Measurements from ENCODE around the gene TBC1D13.

The TBC1D13 gene

DNA sequence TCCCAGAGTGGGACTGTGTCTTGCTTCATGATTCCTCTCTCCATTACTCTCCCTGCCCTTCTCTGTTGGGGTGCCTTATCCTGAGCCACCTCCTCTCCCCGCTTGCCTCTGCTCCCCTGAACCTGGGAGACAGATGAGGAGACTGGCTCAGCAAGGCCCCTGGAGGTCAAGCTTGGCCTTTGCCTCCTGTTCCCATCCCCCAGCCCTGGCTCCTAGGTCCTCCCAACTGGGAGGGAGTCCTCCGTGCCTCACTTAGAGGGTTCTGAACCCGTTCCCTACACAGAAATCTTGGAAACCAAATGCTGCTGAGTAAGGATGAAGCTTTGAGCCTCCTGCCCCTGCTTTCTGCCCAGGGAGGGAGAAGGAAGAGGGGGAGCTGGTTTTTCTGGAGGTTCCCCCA, 21.5 kb downstream of the TBC1D13 start:
- Histone ChIP-seq H3K36me3 (ENCODE audit: control insufficient read depth, insufficient read depth, low read length) (peaks cover 37% of the 10 kb centered on the region), H3K27me3 (ENCODE audit: control insufficient read depth, insufficient read depth, low read length) (no peaks in the 10 kb centered on the region), H3K4me3 (ENCODE audit: low read depth, low read length) (no peak overlapping the region), H3K27ac (ENCODE audit: low read depth, low read length) (no peak overlapping the region), H3K9me3 (ENCODE audit: control insufficient read depth, insufficient read depth, low read length) (no peaks in the 10 kb centered on the region), H3K9ac (ENCODE audit: low read depth, low read length) (no peak overlapping the region), H3K4me1 (ENCODE audit: control insufficient read depth, insufficient read depth, low read length) (no peaks in the 10 kb centered on the region)

- Histone ChIP-seq H3K27me3 (ENCODE audit: control insufficient read depth, insufficient read depth, low read length) (no peaks in the 10 kb centered on the region), H3K4me1 (ENCODE audit: control insufficient read depth, insufficient read depth, low read length) (no peaks in the 10 kb centered on the region), H3K9me3 (ENCODE audit: control insufficient read depth, insufficient read depth, low read length) (no peaks in the 10 kb centered on the region), H3K27ac (ENCODE audit: low read depth, low read length) (no peak overlapping the region), H3K9ac (ENCODE audit: low read depth, low read length) (no peak overlapping the region), H3K4me3 (ENCODE audit: low read depth, low read length) (no peak overlapping the region), H3K36me3 (ENCODE audit: control insufficient read depth, insufficient read depth, low read length) (peaks cover 31% of the 10 kb centered on the region)
Measured at GRCh38 chr9:128809036-128809599, 22.1 kb downstream of the TBC1D13 start.

DNA sequence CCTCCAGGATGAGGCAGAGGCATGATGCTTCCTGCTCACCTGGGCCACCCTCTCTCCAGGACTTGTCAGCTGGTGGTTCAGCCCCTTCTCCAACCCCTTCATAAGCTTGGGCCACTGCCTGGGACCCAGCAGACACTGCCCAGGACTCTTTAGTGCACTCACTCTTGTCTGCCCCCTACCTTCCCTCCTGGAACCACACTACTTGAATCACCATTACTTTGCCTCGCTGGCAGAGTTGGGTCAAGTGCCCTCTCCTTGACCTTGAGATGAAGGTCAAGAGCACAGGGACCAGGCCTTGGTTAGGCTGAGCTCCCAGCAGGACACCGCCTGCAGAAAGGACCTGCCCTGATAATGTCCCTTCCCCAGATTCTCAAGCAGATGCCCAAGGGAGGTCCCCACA, 22.8 kb downstream of the TBC1D13 start:
- no peaks in the 10 kb centered on the region for H3K9me3 ChIP-seq (ENCODE audit: control insufficient read depth, insufficient read depth, low read length)
- H3K4me1 ChIP-seq (ENCODE audit: control insufficient read depth, insufficient read depth, low read length), result no peaks in the 10 kb centered on the region
- H3K4me3 ChIP-seq (ENCODE audit: low read depth, low read length), result no peak overlapping the region
- no peaks in the 10 kb centered on the region for H3K27me3 ChIP-seq (ENCODE audit: control insufficient read depth, insufficient read depth, low read length)
- H3K27ac ChIP-seq (ENCODE audit: low read depth, low read length), result no peak overlapping the region
- H3K9ac ChIP-seq (ENCODE audit: low read depth, low read length), result no peak overlapping the region
- peaks cover 30% of the 10 kb centered on the region for H3K36me3 ChIP-seq (ENCODE audit: control insufficient read depth, insufficient read depth, low read length)

GRCh38 chr9:128810873-128811272, 23.8 kb downstream of the TBC1D13 start:
- Histone ChIP-seq H3K27ac (ENCODE audit: low read depth, low read length) (no peak overlapping the region), H3K27me3 (ENCODE audit: control insufficient read depth, insufficient read depth, low read length) (no peaks in the 10 kb centered on the region), H3K4me1 (ENCODE audit: control insufficient read depth, insufficient read depth, low read length) (no peaks in the 10 kb centered on the region), H3K9me3 (ENCODE audit: control insufficient read depth, insufficient read depth, low read length) (no peaks in the 10 kb centered on the region), H3K36me3 (ENCODE audit: control insufficient read depth, insufficient read depth, low read length) (peaks cover 21% of the 10 kb centered on the region), H3K4me3 (ENCODE audit: low read depth, low read length) (no peak overlapping the region), H3K9ac (ENCODE audit: low read depth, low read length) (no peak overlapping the region)

DNA sequence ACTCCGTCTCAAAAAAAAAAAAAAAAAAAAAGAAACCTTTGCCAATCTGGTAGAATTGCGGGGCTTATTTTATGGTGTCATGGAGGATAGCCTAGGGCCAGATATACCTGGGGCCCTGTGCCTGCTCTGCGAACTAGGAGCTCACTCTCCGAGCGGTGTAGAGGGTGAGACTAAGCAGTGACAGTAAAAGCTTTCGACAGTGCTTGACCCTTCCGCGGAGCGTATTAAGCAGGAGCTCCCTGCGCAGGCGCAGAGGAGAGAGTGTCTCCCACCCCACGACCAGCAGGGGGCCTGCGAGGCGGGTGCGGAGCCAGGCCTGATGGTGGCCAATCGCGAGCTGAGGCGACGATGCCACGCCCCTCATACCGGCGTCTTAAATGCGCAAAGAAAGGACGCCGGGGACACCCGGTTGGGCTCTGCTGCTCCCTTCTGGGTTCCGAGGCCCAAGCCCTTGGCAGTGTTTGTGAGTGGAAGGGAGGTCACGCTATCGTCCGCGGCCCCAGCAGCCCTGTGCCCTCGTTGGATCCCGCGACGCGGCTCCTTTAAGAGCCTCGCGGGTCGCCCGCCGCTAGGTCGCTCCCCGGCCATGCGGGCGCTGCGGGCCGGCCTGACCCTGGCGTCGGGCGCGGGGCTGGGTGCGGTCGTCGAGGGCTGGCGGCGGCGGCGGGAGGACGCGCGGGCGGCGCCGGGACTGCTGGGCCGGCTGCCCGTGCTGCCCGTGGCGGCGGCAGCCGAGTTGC, 31.2 kb downstream of the TBC1D13 start, which contains the start of gene ENDOG:
ENDOG (plus strand) TSS at position 402 of the 740 bp plus-strand sequence; CDS start at position 587, 185 bp downstream.
- Histone ChIP-seq H3K9me3 (ENCODE audit: control insufficient read depth, insufficient read depth, low read length) (no peaks in the 10 kb centered on the region), H3K27ac (ENCODE audit: low read depth, low read length) (peak within 1 kb of the TSS; percentile 77), H3K27me3 (ENCODE audit: control insufficient read depth, insufficient read depth, low read length) (no peaks in the 10 kb centered on the region), H3K9ac (ENCODE audit: low read depth, low read length) (peak within 1 kb of the TSS; percentile 81; the same call in 1 of the 2 replicates), H3K4me1 (ENCODE audit: control insufficient read depth, insufficient read depth, low read length) (no peaks in the 10 kb centered on the region), H3K36me3 (ENCODE audit: control insufficient read depth, insufficient read depth, low read length) (peaks cover 20% of the 10 kb centered on the region), H3K4me3 (ENCODE audit: low read depth, low read length) (peak within 1 kb of the TSS; percentile 79)

DNA sequence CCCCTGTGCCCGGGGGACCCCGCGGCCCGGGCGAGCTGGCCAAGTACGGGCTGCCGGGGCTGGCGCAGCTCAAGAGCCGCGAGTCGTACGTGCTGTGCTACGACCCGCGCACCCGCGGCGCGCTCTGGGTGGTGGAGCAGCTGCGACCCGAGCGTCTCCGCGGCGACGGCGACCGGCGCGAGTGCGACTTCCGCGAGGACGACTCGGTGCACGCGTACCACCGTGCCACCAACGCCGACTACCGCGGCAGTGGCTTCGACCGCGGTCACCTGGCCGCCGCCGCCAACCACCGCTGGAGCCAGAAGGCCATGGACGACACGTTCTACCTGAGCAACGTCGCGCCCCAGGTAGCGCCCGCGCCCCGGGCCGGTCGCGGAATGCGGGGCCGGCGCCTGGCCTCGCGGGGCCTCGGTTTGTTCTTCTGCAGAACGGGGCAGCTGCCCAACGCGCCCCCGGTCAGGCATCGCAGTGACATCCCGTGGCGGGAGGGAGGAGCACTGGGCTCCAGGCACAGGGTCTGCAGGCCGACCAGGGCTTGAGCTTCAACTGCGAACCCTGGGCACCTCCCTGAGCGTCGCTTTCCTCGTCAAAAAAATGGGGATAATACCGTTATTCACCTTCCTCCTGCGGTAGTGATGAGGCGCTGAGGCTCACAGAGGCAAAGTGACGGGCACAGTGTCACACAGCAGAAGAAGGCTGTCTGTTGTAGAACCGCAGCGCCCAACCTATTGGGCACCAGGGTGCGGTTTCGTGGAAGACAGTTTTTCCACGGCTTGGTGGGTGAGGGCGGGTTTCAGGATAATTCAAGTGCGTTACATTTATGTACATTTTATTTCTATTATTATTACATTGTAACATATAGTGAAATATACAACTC, 32.0 kb downstream of the TBC1D13 start:
- no peak overlapping the region for H3K27ac ChIP-seq (ENCODE audit: low read depth, low read length)
- peak overlapping the region; percentile 81; the same call in 1 of the 2 replicates for H3K9ac ChIP-seq (ENCODE audit: low read depth, low read length)

GRCh38 chr9:128819716-128820664, 32.9 kb downstream of the TBC1D13 start:
- peak overlapping the region; percentile 79; the same call in 1 of the 2 replicates for H3K4me3 ChIP-seq (ENCODE audit: low read depth, low read length)
- H3K27me3 ChIP-seq (ENCODE audit: control insufficient read depth, insufficient read depth, low read length), result no peaks in the 10 kb centered on the region
- no peaks in the 10 kb centered on the region for H3K9me3 ChIP-seq (ENCODE audit: control insufficient read depth, insufficient read depth, low read length)
- no peak overlapping the region; the same call in 1 of the 2 replicates for H3K9ac ChIP-seq (ENCODE audit: low read depth, low read length)
- peaks cover 37% of the 10 kb centered on the region for H3K36me3 ChIP-seq (ENCODE audit: control insufficient read depth, insufficient read depth, low read length)
- no peaks in the 10 kb centered on the region for H3K4me1 ChIP-seq (ENCODE audit: control insufficient read depth, insufficient read depth, low read length)
- no peak overlapping the region for H3K27ac ChIP-seq (ENCODE audit: low read depth, low read length)

More for the DNA sequence above, 32.0 kb downstream of the TBC1D13 start:
- peak overlapping the region; percentile 79 for H3K4me3 ChIP-seq (ENCODE audit: low read depth, low read length)
- no peaks in the 10 kb centered on the region for H3K27me3 ChIP-seq (ENCODE audit: control insufficient read depth, insufficient read depth, low read length)
- H3K4me1 ChIP-seq (ENCODE audit: control insufficient read depth, insufficient read depth, low read length), result no peaks in the 10 kb centered on the region
- no peaks in the 10 kb centered on the region for H3K9me3 ChIP-seq (ENCODE audit: control insufficient read depth, insufficient read depth, low read length)
- peaks cover 28% of the 10 kb centered on the region for H3K36me3 ChIP-seq (ENCODE audit: control insufficient read depth, insufficient read depth, low read length)

GRCh38 chr9:128820665-128821583, 33.9 kb downstream of the TBC1D13 start:
- H3K27ac ChIP-seq (ENCODE audit: low read depth, low read length), result no peak overlapping the region
- no peaks in the 10 kb centered on the region for H3K9me3 ChIP-seq (ENCODE audit: control insufficient read depth, insufficient read depth, low read length)
- no peak overlapping the region for H3K4me3 ChIP-seq (ENCODE audit: low read depth, low read length)
- H3K9ac ChIP-seq (ENCODE audit: low read depth, low read length), result no peak overlapping the region
- no peaks in the 10 kb centered on the region for H3K27me3 ChIP-seq (ENCODE audit: control insufficient read depth, insufficient read depth, low read length)
- H3K36me3 ChIP-seq (ENCODE audit: control insufficient read depth, insufficient read depth, low read length), result peaks cover 47% of the 10 kb centered on the region
- no peaks in the 10 kb centered on the region for H3K4me1 ChIP-seq (ENCODE audit: control insufficient read depth, insufficient read depth, low read length)

DNA sequence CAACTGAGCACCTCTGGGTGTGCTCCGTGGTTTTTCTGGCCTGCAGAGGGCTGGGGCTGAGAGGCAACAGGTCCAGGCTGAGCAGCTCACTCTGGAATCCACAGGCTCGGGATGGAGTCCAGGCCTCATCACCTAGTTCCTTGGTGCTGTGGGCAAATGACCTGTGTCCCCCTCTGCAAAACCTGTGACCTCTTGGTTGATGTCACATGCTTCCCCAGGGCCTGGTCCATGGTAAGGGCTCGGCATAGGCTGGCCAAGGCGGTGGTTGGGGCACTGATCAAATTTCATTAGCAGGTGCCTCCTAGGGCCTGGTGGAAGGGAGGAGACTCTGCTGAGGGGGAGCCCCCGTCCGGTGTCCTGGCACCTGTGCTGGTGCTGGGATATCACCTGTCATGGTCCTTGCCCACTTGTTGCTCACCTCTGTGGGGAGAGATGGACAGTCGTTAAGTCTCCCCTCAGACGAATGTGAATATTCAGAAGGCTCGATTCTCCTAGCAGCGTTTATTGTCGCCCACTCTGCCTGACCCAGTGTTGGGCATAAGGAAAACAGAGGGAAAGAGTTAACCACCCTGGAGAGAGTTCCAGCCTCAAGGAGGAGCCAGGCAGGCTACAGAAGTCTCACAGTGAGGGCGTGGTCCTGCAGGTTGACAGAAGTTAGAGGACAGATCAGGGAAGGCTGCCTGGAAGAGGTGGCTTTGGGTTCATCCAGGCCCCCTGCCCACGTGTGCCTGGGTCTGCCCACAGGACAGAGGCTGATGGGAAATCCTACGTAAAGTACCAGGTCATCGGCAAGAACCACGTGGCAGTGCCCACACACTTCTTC, 34.7 kb downstream of the TBC1D13 start:
- no peak overlapping the region for H3K9ac ChIP-seq (ENCODE audit: low read depth, low read length)
- H3K4me1 ChIP-seq (ENCODE audit: control insufficient read depth, insufficient read depth, low read length), result no peaks in the 10 kb centered on the region
- H3K4me3 ChIP-seq (ENCODE audit: low read depth, low read length), result no peak overlapping the region
- no peaks in the 10 kb centered on the region for H3K27me3 ChIP-seq (ENCODE audit: control insufficient read depth, insufficient read depth, low read length)
- H3K27ac ChIP-seq (ENCODE audit: low read depth, low read length), result no peak overlapping the region
- H3K36me3 ChIP-seq (ENCODE audit: control insufficient read depth, insufficient read depth, low read length), result peaks cover 55% of the 10 kb centered on the region
- H3K9me3 ChIP-seq (ENCODE audit: control insufficient read depth, insufficient read depth, low read length), result no peaks in the 10 kb centered on the region
